ENCODE results near the gene CP.

DNA sequence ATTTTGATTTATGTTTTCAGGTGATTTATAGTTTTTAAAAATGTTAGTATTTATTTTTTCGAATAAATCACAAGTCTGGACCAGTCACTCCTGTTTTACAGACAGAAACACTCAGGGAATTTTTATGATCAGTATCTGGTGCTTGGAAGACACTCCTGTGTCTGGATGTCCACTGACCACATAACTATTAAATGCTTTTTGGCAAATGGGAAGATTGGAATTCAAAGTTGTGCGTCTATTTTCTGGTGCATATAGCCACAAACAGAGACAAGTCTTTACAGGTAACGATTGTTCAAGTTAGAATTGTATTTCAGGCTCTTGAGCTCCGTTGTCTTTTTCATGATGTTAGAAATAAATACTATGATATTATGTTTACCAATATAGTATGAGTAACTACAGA is 12.2 kb downstream of the CP start:
- TF ChIP-seq, protein P1, sequence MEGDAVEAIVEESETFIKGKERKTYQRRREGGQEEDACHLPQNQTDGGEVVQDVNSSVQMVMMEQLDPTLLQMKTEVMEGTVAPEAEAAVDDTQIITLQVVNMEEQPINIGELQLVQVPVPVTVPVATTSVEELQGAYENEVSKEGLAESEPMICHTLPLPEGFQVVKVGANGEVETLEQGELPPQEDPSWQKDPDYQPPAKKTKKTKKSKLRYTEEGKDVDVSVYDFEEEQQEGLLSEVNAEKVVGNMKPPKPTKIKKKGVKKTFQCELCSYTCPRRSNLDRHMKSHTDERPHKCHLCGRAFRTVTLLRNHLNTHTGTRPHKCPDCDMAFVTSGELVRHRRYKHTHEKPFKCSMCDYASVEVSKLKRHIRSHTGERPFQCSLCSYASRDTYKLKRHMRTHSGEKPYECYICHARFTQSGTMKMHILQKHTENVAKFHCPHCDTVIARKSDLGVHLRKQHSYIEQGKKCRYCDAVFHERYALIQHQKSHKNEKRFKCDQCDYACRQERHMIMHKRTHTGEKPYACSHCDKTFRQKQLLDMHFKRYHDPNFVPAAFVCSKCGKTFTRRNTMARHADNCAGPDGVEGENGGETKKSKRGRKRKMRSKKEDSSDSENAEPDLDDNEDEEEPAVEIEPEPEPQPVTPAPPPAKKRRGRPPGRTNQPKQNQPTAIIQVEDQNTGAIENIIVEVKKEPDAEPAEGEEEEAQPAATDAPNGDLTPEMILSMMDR (IDR thresholded peaks at IDR 0.05; ENCODE audit: borderline replicate concordance, extremely low read depth, low read length, poor library complexity, severe bottlenecking): no peak
- TF ChIP-seq EZH2 (IDR thresholded peaks at IDR 0.05; ENCODE audit: borderline replicate concordance, low read depth, low read length, severe bottlenecking): no peak

Data from DND-41 (cell line).